ENCODE measurements around the gene FZD4.

The FZD4 gene

DNA sequence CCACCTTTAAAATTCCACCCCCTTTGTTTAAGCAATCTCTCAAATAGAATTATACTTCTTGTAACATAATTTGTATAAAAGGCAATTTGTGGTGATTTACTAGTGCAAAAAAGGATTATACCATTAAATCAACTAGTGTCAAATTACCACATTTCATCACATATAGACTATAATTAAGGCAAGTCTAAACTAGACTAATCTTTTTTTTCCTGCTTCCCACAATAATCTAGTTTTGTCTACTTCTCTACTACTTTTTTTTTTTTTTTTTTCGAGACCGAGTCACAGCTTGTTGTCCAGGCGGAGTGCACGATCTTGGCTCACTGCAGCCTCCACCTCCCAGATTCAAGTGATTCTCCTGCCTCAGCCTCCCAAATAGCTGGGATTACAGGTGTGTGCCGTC is 36.1 kb upstream of the FZD4 start:
- H3K4me3 ChIP-seq (ENCODE audit: low read length), result no peak overlapping the region
- peak; percentile 74 for DNase-seq (ENCODE audit: low read depth)
- TF ChIP-seq CTCF (IDR thresholded peaks at IDR 0.05; ENCODE audit: insufficient read depth, low read depth, low read length, missing control alignments), result no peak

- no peak for TF ChIP-seq CTCF (IDR thresholded peaks at IDR 0.05; ENCODE audit: insufficient read depth, low read depth, low read length, missing control alignments)
- no peak overlapping the region for H3K4me3 ChIP-seq (ENCODE audit: low read length)
- DNase-seq (ENCODE audit: low read depth), result peak; percentile 77
Measured at GRCh38 chr11:86990515-86990914, 35.3 kb upstream of the FZD4 start.

DNA sequence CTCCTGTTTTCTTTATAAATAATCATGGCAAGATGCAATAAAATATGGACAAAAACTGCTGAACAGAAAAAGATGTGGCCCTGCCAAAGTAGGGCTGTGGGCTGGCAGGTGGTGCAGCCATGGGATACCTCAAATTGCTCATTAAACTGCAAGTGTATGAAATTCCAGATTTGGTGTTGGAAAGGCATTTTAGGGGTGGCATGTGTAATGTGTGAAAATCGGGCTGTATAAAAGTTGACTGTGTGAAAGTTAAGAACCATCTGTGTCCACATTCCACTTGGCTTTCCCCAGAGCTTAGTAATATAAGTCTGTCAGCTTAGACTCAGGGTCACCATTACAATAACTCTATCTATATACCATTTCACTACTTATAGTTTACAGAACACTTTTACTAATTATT is 34.8 kb upstream of the FZD4 start:
- TF ChIP-seq CTCF (IDR thresholded peaks at IDR 0.05; ENCODE audit: insufficient read depth, low read depth, low read length, missing control alignments), result no peak
- no peak overlapping the region for H3K4me3 ChIP-seq (ENCODE audit: low read length)
- DNase-seq (ENCODE audit: low read depth), result no peak

- TF ChIP-seq CTCF (IDR thresholded peaks at IDR 0.05; ENCODE audit: insufficient read depth, low read depth, low read length, missing control alignments), result no peak
- no peak for DNase-seq (ENCODE audit: low read depth)
- no peak overlapping the region for H3K4me3 ChIP-seq (ENCODE audit: low read length)
Measured at GRCh38 chr11:86988351-86988881, 33.2 kb upstream of the FZD4 start.

- no peak for TF ChIP-seq CTCF (IDR thresholded peaks at IDR 0.05; ENCODE audit: insufficient read depth, low read depth, low read length, missing control alignments)
- no peak for DNase-seq (ENCODE audit: low read depth)
Measured at GRCh38 chr11:86987679-86988078, 32.5 kb upstream of the FZD4 start.

GRCh38 chr11:86984701-86985100 is 29.5 kb upstream of the FZD4 start:
- no peak for TF ChIP-seq CTCF (IDR thresholded peaks at IDR 0.05; ENCODE audit: insufficient read depth, low read depth, low read length, missing control alignments)
- no peak overlapping the region for H3K4me3 ChIP-seq (ENCODE audit: low read length)
- no peak for DNase-seq (ENCODE audit: low read depth)

More at GRCh38 chr11:86987679-86988078, 32.5 kb upstream of the FZD4 start:
- H3K4me3 ChIP-seq (ENCODE audit: low read length), result no peak overlapping the region

- DNase-seq (ENCODE audit: low read depth), result peak; percentile 80
- no peak overlapping the region for H3K4me3 ChIP-seq (ENCODE audit: low read length)
- TF ChIP-seq CTCF (IDR thresholded peaks at IDR 0.05; ENCODE audit: insufficient read depth, low read depth, low read length, missing control alignments), result no peak
Measured at GRCh38 chr11:86983021-86983488, 27.9 kb upstream of the FZD4 start.
